HG02943 (cell line): ENCODE data around the gene CCDC198.

Experiments used
- ATAC-seq: cut with Tn5 transposase; IDR thresholded peaks from one replicate; pipeline ENCODE4 v1.9.1; 2021; ENCODE audit warnings: mild to moderate bottlenecking, low read depth, moderate library complexity; ENCODE audit not compliant: unreplicated experiment

CCDC198 gene

DNA sequence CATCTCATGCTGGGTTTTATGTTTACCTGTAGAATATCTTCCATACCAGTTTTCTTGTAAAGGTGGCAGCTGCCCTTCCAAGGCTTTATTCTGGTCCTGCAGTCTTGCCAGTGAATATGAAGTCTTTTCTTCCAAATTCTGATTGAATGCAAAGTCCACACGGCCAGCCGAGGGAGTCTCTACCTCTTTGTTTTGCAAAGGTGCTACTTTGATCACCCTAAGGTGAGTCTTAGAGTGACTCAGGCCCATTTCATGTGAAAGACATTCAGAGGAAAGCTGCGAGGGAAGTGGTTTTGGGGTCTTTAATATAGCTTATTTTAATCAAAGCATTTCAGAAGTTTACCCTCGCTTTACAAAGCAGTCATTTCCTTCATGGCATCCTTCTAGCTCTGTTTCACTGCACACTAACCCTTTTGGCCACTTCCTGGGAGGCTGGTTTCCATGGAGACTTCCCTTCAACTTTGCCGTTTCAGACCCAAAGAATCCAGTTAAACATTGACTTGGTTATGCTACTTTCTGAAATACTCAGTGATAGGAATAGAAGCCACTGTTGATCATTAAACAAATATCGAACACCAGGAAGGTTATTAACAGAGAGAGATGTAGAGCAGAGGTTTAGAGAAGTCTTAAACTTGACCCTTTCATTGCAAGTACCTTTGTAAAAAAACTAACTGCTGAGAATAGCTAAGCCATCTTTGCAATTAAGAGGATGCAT, at the start of gene CCDC198:
Gene CCDC198, minus strand, starts transcription at position 391 of the 715 bp plus-strand sequence. Its CDS starts 142 bp downstream, at position 249.
- ATAC-seq: peak; percentile 75

DNA sequence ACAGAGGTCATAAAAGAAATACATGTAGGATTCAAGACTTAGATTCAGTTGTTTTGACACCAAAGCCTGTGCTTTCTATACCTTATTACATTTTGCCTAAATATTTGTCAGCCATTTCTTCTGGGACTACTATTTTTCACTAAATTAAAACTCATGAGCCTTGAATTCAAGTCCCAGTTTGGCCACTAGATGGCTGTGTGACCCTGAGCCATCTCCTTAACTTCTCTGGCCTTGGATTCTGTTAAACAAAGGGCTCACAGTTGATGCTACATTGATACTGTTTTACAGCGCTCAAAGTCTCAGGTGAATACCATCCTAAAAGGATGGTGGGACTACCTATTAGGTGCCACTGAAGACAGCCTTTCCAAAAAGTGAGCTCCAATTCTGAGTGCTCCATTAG, 39.6 kb upstream of the CCDC198 start:
- ATAC-seq: peak; percentile 75

DNA sequence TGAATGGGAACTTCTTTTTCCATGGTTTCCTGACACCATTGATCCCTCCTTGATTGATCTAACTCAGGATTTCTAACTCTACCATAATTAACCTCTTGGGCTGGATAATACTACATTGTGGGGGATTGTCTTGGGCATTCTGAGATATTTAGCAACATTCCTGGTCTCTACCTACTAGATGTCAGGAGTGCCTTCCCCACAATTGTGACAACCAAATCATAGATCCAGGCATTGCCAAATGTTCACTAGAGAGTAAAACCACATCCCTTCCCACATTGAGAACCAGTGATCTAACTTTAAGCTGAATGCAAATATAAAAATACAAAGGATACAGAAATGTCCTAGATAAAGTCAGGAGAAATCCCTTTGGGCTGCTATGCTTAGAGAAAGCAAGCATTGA, 36.9 kb upstream of the CCDC198 start:
- ATAC-seq: no peak

DNA sequence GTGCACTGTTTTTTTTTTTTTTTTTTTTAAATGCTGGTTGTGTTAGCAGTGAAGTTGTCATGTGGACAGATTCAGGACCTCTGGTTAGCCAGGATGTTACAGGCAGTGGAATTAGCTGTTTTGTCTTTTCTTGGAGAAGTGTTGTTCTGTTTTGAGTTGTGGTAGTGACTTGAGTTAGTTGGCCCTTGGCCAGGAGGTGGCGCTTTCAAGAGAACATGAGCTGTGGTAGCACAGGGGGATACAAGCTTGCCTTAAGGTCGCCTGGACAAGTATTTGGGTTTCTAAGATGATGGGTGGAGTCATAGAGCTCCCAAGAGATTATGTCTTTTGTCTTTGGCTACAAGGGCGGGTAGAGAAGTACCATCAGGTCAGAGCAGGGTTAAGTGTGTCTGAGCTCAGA, 33.3 kb upstream of the CCDC198 start:
- ATAC-seq: no peak

- no peak for ATAC-seq
These were observed 25.4 kb upstream of the CCDC198 start for GRCh38 chr14:57519043-57519442.

- no peak for ATAC-seq
These were observed 18.6 kb upstream of the CCDC198 start for GRCh38 chr14:57512220-57512619.

- ATAC-seq: no peak
These were observed 15.1 kb upstream of the CCDC198 start for GRCh38 chr14:57508756-57509155.

DNA sequence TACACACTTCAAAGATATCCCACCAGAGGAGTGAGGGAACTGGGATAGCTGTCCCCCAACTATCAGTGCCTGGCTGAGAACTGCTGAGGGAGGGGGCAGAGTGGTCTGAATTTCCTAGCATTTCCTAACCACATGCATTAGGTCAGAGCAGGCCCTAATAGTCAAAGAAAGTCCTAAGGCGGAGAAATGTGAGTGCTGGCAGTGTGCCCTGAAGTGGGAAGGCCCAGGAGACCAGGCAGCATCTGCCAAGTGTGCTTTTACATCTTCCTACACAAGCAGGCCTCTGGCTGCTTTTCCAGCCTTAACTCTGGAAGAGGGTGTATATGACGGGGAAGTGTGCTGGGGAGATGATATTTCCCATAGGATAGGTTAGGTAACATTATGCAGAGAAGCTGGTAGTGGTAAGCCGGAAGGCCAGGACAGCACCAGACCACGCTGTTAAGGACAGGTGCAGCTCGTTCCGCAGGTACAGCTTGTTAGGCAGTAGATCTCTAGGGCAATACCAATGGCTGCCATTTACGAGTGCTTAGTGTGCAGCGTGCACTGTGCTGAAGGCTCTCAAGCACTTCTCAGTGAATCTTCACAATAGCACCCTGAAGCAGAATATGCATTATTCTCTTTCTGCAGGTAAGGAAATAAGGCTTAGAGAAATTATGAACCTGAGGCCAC, 9.1 kb upstream of the CCDC198 start:
- ATAC-seq: no peak

DNA sequence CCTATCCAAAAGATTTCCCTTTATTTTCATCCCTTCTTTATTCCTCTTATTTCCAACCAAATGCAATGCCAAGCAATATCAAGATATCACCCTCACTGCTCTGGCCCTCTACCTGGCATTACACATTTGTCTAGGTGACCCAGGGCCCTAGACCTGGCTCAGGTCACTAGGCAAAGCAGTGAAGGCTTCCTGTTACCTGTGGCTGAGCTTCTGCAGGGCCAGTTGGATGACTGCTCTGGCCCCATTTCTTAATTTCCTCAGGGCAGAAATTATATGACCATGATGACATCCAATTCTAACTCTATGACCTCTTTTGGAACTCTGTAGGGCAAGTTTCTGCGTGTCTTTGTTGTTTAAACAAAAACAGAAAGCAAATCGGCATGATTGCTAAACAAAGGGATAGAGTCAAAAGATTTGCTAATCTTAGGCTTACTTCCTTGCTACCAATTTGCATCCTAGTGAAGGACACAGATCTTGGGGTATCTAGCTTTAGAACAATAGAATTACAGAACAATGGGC, 7.4 kb upstream of the CCDC198 start:
- ATAC-seq: no peak

- ATAC-seq: no peak
These were observed 5.0 kb upstream of the CCDC198 start for GRCh38 chr14:57498659-57499058.

DNA sequence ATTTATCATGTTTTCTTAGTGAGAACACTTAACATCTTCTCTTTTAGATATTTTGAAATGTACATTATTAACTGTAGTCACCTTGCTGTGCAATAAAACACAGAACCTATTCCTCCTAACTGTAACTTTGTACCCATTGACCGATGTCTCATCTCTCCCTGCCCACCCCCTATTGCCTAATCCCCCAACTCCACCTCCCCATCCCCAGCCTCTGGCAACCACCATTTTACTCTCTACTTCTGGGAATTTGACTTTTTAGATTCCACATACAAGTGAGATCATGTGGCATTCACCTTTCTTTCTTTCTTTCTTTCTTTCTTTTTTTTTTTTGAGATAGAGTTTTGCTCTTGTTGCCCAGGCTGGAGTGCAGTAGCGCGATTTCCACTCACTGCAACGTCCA, 4.4 kb upstream of the CCDC198 start:
- ATAC-seq: no peak

DNA sequence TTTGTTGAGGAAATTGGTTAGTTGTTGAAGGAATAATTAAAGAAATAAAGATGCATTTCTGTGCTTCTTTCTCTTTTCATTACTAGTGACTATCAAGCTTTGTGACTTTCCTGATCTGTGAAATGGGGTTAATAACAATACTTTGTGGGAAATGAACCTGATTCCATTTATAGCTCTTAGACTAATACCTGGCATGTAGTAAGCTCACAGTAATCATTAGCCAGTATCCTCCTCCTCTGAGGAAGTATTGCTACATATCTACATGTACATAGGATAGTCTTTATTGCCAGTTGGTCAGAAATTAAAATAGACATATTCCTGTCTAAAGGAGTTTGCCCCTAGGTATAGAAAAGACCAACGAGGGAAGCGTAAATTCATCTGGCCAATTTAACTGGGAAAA, 1.8 kb upstream of the CCDC198 start:
- no peak for ATAC-seq

DNA sequence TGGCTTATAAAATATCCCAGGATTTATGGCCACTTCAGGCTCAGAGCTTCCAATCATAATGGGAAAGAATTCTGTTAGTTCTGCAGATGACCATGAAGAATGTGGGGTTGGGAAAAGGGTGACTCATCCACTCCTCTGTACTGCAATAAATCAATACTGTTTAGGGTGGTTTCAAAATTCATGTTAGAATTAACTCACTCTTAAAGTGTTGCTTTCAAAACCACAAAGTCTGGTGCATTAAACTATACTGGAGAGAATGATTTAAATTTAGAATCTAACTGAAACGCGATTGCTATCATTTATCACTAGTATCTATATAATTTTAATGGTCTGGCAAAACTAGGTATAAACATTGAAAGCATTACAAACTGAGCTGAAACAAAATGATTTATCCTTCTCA, 798 bp downstream of the CCDC198 start:
- no peak for ATAC-seq

GRCh38 chr14:57491640-57492039, 2.0 kb downstream of the CCDC198 start:
- no peak for ATAC-seq

DNA sequence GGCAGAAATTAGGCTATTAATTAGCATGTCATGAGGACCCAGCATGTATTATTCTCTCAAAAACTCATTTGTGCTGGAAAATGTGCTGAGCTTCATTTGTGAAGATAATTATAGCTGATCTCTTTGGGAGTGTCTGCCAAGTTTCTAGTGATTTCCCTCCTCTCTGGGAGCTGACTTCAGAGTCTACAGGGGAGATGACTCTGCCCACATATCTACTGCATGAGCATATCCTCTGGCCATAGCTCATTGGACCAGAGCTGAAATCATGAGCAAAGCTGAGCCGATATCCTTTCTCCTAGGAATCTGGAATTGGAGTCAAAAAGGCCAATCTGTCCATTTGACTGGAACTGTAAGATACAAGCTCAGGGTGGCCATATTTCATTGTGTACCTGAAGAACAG, 5.9 kb downstream of the CCDC198 start:
- ATAC-seq: no peak

DNA sequence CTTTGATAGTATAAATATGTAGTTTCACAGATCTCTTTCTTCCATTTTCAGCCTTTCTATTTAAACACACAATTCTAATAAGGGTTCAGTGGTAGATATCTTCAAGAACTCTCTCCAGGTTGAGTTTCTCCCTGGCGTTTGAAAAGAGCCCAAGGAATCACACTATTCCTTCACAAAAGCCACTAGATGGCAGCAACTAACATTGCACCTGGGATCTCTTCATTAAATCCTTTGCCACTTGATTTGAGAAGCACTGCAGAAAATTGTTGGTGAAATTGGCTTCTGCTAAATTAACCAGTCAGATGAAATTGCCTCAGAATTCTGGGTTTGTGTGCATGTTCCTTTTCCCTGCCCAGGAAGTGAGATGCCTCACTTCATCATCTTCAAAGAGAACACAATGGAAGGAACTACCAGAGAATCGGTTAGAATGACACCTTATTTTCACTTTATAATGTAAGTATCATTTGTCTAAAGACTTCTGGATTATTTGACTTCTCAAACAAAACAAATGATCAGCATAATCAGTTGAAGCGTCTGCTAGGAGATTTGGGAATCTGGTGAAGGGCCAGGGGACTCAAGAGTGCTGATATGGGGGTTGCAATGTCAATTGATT, 6.8 kb downstream of the CCDC198 start:
- no peak for ATAC-seq

- peak; percentile 84 for ATAC-seq
These were observed 8.0 kb downstream of the CCDC198 start for GRCh38 chr14:57485635-57486034.

DNA sequence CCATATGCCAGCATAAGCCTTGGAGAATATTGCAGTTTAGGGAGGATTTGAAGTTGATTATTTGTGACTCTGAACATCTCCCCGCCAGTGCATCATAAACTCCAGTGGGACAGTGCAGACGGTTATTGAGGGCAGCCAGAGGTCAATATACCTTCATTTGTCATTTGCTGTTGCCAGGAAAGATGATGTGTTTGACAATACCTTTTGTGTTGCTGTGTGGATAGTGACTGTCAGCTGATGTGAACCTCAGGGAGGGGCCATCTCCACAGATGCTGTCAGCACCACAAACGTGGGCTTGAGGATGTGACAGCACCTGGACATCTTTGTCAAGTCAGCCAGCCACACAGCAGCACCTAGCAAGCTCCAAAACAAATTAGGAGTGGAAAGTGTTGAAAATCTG, 11.5 kb downstream of the CCDC198 start:
- no peak for ATAC-seq

DNA sequence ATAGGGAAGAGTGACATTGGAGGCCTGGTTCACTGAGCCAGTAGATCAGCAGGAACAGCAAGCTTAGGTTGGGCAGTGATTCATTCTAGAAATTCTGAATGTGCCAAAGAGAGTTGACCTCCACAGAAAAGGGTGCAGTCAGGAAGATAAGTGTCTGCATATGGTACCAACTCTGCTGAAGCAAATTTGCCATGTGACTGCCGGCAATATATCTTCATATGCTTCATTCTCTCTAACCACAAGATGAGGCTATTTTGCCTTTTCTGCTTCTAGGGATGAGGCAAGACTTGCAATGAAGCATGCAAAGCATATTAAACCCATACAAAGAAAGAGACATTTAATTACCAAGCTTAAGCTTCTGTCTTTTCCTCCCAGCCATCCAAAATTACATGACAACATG, 13.6 kb downstream of the CCDC198 start:
- no peak for ATAC-seq

DNA sequence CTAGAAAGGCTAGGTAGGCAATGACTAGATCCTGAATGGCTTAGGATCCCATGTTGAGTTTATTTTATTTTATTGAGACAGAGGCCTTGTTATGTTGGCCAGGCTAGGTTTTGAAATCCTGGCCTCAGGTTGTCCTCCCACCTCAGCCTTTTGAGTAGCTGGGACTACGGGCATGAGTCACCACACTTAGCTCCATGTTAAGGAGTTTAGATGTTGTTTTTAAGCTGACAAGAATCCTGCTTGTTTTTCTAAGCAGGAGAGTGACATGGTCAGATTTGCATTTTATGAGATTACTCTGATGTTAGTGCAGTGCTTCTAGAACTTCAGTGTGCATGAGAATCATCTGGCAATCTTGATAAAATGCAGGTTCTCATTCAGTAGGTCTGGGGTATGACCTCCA, 14.5 kb downstream of the CCDC198 start:
- ATAC-seq: no peak

- ATAC-seq: no peak
These were observed 15.6 kb downstream of the CCDC198 start for GRCh38 chr14:57478050-57478449.

GRCh38 chr14:57470909-57471308, 22.7 kb downstream of the CCDC198 start:
- ATAC-seq: no peak
